ENCODE results near the gene RND3.

RND3 gene

DNA sequence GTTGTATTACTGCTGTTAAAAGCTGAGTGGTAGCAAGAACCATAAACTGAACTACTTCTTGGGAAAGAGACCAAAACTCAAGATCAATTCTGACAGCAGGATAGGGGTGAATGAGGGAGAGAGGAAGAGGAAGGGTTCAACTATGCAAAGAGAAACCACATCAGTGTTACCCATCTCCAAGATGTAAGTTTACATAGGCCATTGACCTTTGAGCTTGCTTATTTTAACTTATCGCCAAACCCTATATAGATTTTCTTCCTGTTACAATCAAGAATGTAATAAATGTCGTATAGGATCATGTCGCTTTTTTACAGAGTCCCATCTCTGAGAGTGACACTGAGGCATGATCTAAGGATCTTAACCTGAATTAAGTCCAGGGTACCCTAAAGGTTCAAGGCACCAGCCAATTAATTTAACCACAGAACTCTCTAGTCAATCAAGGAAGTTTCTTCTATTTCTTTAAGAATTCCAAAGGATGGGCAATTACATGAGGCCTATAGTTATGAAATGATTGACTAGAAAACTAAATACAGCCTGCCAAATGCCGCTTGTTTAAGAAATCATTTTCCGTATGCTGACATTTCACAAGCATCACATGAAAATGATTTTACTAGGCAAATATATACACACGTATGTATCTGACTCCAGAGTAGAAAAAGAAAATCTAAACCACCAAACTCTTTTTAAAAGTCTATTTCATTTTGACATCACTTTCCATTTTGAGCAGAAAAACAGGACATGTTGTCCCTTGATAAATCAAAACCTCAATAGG, 11.8 kb downstream of the RND3 start:
- DNase-seq = no peak

DNA sequence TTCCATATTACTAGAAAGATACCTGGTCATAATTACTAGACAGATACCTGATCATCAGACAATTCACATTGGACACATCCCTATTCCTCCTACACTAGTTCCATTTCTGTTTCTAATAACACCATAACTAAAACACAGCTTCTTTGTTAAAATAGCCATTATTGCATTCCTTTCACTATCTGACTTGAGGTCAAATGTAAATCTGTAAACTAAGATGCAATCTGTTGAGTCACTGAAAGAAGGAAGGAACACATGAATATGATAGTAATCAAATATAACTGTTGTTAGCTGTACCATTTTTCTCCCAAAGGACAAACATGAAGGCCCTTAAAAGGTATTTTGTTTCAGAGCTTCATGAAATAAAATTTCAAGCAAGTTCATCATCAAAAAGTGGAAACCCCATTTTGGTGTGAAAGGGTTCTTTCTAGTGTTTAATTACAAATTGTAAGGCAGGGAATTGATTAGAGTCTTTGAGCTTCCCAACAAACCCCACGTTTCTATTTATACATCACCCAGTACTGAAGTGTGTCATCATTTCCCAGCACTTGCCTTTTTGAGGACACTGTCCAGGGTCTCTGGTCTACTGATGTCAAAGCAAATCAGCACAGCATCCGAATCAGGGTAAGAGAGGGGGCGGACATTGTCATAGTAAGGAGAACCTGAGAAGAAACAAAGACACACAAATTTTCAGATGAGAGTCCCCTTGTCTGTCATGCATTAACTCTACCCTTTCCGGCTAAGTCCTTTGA, 13.0 kb downstream of the RND3 start:
- no peak for DNase-seq

DNA sequence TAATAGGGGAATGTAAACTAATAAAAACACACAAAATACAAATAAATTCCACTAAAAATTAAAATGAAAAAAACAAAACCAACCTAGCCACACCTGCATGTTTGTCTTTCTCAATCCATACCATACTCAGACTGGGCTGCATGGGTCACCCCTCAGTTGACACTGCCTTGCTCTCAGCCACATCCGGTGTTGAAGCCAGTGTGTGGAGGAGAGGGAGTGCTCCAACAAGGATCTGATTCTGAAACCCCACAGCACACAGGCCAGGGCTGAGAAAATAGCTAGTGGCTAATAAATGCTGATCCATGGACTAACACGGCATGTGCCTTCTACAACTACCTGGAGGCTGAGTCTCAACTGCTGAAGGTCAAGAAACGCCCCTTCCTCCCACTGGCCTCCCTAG, 13.7 kb downstream of the RND3 start:
- DNase-seq = no peak

DNA sequence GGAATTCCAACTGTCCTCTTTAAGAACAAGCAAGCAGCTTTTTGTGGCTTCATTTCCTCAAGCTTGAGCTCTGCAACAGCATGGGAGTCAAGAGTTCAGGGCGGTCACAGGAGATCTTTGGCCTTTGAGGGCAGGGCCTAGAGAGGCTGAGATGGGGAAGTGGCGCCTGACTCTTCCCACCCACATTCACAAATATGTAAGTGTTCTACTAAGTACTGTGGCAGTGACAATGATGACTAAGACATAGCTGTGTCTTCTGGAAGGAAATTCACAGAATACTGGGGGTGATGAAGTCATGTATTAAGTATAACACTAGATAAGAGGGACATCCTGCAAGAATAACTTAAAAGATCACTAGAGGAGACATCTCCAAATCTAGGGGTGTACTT, 15.0 kb downstream of the RND3 start:
- no peak for DNase-seq

DNA sequence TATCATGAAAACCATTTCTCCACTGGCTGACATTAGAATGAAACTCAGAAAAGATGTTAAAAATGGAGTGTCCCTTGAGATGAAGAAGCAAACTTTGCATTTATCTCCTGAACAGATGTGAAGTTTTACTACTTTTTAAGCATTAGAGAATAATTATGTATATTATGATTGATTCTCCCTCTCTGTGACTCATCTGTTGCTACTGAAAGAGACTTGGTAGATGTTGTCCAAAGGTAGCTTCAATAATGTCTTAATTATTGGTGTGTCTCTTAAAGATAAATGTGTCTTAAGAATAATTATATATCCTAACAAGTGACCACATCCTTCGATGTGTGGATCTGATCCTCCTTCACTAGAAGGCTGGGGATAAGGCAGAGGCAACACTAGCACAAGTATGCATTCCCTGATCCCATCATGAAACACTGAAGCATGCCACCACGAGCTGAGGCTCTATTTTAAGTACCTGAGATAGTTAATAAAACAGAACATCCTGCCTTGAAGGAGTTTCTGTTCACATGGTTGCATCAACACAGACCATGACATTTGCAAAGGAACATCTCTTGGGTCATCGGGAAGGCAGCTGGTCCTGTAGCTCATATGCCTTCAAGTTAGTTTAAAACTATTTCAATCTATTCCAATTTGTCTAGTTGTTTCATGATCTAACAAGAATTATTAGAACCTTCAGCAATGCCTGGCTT, 15.5 kb downstream of the RND3 start:
- no peak for DNase-seq

DNA sequence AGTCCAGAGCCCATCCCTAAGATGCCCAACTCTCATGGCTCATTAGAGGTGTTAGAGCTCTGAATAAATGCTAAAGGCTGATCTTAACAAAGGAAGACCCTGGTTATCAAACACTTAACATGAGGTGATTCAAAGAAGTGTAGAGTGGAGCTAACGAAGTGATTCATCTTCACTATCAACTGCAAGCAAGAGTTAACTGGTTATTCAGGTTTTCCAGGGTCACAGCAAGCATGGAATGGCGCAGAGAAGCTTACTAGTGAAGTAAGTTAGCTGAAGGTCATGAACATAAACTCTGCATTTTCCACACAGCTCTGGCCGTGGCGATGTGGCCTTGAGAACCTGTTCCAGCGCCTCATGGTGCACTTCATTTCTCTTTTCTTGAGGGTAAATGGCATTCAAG, 17.0 kb downstream of the RND3 start:
- DNase-seq = no peak

DNA sequence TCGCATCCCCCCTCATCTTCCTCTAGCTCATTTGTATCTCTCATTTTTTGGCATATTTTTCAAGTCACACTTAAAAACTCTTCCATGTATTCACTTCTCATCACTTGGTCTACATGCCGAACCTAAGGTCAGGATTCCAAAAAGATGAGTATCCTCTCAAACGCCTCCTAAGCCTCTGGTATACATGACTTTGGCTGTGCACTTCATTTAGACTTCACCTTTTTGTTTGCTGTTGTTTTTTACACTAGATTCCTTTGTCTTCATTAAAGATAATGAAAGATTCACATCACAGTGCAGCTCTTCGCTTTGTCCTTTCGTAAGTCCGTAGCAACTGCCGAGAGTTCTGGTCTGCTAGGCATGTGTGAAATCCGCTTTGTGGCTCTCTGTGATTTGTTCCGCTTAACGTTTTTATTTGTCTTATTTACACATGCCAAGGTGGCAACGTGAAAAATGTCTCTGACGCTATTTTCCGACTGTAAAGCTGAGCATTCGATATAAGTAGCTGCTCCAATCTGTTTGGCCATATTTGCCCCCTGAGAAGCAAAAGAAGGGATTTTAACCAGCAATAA, 17.7 kb downstream of the RND3 start:
- no peak for DNase-seq

DNA sequence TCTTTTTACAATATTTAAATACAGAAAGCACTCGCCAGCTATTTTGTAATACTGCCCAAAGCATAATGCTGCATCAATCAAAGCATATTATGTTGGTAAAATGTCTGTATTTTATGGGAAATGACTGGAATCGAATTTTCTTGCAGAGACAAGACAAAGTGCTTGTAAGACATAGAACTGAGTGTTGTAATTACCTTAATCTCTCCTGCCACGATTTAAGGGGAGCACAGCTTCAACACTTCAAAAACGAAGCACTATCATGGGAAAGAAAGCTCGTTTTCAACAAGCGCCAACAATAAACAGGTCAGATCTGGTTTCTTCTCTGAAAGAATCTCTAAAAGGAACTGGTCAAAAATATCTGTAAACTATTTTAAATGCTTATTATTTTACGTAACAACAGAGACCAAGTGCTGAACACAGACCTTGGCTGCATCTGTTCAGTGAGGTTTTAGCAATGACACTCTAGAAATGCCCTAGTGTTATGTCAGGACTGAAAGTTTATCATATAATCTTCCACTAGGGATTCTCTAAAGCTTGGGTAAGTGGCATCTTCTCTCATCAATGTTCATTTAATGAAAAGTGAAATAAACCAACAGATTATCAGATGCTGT, 19.0 kb downstream of the RND3 start:
- DNase-seq = no peak

DNA sequence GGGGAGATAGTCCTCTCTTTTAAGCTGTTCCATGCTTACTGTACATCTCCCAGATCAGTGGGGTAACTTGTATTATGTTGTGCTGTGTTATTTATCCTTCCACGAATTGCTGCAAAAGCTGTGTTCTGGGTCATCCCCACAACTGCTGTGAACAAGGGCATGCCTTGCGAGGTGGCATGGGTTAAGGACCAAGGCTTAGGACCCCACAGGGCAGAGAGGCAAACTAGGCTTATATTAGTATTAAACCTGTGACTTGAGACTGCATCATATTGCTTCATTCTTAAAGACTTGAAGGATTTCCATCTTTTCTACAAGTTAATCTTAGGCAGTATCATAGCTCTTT, 19.9 kb downstream of the RND3 start:
- no peak for DNase-seq

DNA sequence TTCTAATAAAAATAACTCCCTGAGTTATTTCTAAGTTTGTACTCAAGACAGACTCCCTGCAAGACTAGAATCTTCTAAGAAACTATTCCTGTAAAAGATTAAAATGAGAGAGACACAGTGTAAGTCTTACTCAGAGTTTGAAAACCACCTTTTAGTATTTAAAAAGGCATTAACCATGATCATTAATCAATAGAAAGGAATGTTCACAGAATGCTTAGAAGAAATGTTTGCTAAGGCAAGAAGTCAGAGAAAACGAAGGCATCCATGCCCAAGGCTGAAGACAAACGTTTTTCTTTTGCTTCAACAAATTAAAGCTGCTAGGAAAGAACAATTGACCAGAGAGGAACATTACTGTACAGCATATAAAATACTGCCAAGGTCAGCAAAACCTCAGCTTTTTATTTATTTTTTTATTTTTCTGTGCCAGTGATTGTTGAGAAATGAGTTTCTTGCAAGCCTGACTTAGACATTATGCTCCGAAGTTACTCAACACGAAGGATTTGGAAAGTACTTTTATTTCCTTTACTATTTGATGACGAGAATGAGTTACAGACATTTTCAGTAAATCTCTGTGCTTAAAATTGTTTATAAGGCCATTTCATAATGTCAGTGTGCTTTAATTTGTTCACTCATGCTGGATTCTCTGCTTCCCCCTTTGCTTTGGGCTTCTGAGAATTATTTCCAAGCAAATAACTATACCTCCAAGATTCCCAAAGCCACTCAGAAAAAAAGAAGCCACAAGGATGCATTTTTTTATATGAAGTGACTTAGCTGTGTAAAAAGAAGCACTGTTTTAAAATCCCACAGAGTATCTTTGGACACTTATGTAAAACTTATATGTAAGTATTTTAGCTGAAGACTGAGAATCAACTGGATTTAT, 20.5 kb downstream of the RND3 start:
- DNase-seq = no peak

DNA sequence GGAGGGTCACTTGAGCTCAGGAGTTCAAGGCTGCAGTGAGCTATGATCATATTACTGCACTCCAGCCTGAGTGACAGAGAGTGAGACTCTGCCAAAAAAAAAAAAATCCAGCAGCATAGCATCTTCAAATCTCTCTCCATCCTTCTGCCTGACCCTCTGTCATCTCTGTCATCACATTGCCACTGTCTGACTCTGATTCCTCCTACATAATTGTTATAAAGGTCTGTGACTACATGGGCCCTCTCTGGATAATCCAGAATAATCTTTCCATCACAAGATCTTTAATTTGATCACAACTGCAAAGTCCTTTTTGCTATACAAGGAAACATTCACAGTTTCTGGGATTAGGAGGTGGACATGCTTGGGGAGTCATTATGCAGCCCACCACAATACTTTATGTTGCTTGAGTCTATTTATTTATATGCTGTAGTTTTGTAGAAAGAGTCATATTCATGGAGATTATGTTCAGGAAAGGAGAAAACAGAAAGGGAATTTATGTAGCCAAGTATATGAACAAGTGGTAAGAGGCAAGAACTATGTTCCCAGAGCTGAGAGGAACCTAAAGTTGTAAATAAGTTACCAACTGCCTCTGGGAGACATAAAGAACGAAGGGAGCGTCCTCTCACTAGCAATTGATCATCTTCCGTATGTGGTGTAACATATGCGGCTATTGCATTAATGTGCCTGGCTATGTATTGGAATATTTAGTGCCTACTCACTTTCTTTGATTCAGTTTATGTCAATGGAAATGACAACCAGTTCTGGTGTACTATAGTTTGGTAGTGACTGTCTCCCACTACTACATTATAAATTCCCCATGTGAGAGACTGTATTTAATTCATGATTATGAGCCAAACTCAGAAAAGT, 21.5 kb downstream of the RND3 start:
- no peak for DNase-seq

DNA sequence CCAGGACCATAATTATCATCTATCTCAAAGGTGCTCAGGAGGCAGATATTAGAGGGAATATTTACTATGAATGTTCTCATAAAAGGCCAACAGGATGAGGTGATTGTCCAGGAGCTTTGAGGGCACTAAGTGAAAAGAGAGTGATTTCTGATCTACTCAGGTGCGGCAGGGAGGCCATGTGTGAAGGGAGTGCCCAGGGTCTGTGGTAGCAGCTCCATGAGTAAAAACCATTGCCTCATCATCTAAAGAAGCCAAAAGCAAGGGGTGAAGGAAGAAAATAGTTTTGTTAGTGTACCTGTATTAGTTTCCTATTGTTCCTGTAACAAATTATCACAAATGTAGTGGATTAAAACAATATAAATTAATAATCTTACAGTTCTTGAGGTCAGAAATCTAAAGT, 22.5 kb downstream of the RND3 start:
- no peak for DNase-seq

DNA sequence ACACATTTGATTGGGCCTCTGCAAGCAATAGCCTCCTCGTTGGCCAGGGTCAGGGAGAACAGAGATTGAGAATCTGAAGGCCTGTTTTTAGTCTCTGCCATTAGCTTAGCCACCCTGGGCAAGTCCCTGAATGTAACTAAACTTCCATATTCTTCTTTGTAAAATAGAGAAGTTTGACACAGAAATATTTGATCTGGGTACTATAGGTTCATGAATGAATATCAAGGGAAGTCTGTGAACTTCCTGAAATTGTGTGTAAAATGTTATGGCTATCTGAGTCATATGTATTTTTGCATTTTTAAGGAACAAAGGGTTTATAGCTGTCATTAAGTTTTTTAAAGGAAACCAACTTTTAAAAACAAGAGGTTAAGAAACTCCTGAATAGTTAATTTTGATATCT, 23.2 kb downstream of the RND3 start:
- DNase-seq = no peak

DNA sequence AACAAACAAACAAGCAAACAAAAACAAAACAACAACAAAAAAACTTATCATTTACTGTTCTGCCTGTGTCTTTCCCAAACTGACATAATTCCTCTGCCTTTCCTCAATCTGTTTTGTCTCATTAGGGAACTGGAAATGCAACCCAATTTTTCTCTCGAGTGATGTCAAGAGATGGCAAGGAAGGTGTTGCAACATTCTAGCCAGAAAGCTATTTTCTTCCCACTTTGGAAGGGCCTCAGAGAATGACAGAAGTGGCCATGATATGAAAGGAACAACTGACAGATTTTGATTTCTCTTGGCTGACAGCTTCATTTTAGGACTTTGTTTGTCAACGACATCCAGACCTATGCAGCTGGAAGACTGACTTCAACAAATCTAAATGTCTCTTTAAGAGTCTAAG, 24.7 kb downstream of the RND3 start:
- DNase-seq = no peak

DNA sequence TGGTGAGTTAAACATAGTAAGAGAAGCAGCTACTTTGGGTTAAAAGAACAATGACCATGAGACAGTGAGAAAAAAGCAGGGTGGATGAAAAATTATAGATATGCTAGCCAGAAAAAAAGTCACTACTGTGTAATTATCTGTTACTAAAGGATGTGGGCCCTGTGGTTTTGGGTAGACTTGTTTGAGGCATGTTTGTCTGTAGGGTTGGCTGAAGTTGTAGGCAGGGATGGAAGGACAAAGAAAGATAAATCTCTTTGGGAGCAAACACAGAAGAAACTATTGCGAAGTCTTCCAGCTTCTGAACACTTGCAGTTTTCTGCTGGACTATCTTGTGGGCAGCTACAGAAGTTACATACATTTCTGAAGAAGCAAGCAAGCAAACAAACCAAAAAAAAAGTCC, 28.2 kb downstream of the RND3 start:
- no peak for DNase-seq

DNA sequence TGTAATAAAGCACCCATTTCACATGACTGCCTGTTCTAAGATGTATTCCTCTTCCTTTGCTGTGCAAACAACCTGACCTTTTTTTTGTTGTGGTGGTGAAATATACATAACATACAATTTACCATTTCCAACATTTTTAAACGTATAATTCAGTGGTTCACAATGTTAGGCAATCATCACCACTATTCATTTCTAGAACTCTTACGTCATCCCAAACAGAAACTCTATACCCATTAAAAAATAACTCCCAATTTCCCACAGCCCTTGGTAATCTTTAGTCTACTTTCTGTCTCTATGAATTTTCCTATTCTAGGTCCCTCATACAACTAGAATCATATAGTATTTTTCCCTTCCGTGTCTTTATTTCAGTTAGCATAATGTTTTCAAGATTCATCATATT, 36.7 kb downstream of the RND3 start:
- no peak for DNase-seq

DNA sequence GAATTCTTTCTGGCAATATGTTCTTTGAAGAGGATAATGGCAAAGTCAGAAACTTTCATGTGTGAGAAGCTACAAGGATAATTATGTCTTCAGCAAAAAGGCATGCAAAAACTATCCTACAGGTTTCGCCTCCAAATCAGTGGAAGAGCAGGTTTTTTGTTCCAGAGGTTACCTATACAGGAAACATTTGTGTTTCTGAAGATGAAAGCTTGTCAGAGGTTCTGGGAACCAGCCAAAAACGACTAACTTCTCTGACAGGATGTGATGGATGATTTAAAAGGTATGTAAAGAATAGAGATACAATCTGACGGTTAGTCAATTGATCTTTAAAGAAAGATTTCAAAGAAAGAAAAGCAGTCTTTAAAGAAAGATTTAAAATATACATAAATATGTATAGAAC, 37.6 kb downstream of the RND3 start:
- DNase-seq = no peak

DNA sequence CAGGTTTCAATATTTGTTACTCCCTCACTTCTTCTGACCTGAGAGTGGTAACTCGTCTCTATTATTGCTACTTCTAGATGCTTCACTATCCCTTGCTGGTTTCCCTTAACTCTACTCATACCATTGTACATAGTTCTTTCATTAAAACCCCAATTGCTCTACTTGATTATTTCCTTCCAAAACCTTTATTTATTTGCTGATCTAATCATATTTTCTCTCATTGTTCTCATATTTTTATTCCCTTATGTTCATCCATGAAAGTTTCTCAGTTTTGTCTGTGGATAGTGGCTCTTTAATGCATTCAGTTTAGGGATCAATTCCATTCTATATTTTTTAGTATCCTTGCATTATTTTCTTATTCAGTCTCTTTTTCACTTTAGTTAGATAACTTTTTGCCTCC, 42.1 kb downstream of the RND3 start:
- no peak for DNase-seq

DNA sequence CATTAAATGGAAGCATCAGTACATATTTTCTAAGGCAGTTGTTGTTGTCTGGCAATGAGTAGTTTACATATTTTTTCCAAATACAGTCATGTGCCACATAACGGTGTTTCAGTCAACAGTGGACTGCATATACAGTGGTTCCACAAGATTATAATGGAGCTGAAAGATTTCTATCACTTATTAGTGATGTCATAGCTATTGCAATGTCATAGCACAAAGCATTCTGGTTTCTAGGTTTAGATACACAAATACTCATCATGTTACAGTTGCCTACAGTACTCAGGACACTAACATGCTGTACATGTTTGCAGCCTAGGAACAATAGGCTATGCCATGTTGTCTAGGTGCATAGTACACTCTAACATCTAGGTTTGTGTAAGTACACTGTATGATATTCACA, 45.0 kb downstream of the RND3 start:
- no peak for DNase-seq

DNA sequence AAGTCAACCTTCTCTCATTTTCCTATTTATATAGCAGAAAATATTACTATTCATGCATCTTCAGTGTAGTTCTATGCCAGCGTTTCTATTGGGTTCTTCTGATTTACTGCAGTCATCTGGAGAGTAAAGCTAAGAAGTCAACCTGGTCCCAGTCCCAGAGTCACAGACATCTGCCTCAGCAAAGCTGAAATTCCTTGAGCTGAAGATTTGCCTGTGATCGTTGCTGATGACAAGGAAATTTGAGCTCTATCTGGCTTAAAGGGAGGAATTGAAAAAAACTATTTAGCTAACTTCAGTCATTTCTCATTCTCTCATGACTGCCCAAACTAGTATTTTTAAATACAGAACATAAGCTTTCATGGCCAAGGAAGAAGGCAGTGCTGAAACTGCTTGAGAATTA, 45.7 kb downstream of the RND3 start:
- no peak for DNase-seq

DNA sequence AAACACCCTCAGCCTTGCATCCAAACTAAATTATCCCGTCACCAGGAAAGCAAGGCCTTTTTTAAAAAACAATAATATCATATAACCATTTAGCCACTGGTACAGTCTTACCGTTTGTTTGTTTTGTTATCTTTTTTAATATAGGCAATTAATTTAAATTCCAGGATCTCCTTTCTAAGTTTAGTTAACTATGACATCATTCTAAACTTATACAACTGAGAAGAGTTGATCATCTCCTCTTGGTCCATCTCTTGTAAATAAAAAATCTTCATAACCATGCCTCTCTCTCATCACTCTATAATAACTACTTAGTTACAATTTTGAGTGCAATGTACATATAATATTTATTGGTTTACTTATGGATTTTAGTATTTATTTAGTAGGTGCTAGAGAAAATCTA, 46.2 kb downstream of the RND3 start:
- no peak for DNase-seq

All from activated CD8-positive, alpha-beta memory T cell treated with anti-CD3 and anti-CD28 coated beads, Interleukin-2, amount 50 U/mL, for 4 hours (primary cell).